Measurements from ENCODE around the gene ZNF316. TPM values are rescaled to one million over a fixed set of nuclear protein-coding genes. Genes with fewer than 3 reads are reported as not detected.
"Not testable (repeated sequence)": the region's sequence is repeated elsewhere in the genome, so short reads cannot be mapped to it uniquely, and the experiment has no call there.

ZNF316 gene
- total RNA-seq, 6 experiments from 2014 or later = 9.5 to 25.1 (median 15.2) TPM

DNA sequence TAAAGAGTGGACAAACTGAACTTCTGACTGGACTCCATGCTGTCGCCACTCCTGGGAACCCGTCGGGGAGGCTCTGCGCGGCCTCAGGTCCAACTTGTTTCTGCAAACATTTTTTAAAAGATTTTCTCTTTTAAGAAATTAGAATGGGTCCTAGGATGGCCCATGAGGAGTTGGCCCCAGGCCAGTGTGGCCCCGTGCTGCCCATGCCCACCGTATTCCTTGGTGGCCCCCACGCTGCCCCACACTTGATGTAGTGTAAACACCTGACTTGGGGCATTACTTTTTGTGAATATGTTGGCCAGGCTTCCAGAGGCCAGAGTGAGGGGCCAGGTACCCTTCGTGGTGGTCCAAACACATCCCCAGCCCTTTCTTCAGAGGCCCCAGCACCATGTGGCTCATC, 19.3 kb downstream of the ZNF316 start:
- Histone ChIP-seq H3K36me3 (peaks cover 0 to 21% (median 8%) of the 10 kb centered on the region in 4 donors), H3K4me1 (no peaks in the 10 kb centered on the region), H3K9me3 (no peaks in the 10 kb centered on the region), H3K4me3 (no peak overlapping the region), H3K27me3 (no peaks in the 10 kb centered on the region), H3K27ac (no peak overlapping the region)
- ATAC-seq (no peak), DNase-seq (no peak)
- TF ChIP-seq, protein P1, sequence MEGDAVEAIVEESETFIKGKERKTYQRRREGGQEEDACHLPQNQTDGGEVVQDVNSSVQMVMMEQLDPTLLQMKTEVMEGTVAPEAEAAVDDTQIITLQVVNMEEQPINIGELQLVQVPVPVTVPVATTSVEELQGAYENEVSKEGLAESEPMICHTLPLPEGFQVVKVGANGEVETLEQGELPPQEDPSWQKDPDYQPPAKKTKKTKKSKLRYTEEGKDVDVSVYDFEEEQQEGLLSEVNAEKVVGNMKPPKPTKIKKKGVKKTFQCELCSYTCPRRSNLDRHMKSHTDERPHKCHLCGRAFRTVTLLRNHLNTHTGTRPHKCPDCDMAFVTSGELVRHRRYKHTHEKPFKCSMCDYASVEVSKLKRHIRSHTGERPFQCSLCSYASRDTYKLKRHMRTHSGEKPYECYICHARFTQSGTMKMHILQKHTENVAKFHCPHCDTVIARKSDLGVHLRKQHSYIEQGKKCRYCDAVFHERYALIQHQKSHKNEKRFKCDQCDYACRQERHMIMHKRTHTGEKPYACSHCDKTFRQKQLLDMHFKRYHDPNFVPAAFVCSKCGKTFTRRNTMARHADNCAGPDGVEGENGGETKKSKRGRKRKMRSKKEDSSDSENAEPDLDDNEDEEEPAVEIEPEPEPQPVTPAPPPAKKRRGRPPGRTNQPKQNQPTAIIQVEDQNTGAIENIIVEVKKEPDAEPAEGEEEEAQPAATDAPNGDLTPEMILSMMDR (IDR thresholded peaks at IDR 0.05) = no peak
- no peak for TF ChIP-seq POLR2A (IDR thresholded peaks at IDR 0.05)
- 94% methylated on average over 8 of the region's 9 CpGs for WGBS (ENCODE audit: insufficient coverage, low coverage, low lambda C conversion rate, missing lambda C conversion rate)
- intact Hi-C loops (cut with DNase I) = no loop called here

DNA sequence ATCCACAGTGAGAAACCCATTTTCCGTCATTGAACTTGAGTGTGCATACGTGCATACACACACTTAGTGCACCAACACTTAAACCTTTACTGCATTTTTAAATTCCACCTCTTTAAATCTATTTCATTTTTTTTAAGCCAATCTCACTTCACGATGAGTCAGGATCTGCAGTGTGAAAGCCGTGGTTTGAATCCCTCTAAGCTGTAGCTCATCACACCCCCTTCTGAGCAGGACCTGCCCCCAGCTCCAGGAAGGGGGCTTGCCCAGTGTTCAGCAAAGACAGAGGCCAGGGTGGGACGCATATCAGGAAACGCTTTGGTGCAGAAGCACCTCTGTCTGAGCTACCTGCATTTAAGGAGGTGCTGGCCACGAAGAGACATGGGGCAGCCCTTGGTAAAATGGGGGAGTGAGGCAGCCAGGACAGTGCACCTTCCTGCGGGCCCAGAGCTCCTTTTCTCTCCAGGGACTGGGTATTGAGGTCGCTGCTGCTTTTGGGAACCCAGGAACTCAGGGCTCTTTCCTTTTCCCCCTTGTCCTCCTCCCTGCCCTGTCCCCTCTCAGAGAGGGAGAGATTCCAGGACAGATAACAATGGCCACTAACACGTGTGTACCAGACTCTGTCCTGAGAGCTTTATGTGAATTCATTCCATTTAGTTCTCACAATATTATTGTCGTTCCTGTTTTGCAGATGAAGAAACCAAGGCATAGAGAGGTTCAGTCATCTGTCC, 21.7 kb downstream of the ZNF316 start:
- Histone ChIP-seq H3K27ac (no peak overlapping the region), H3K36me3 (peaks cover 0 to 8% (median 3%) of the 10 kb centered on the region in 4 donors), H3K4me1 (no peaks in the 10 kb centered on the region), H3K4me3 (no peak overlapping the region), H3K9me3 (no peaks in the 10 kb centered on the region), H3K27me3 (no peaks in the 10 kb centered on the region)
- TF ChIP-seq, protein P1 (IDR thresholded peaks at IDR 0.05) = no peak
- TF ChIP-seq POLR2A (IDR thresholded peaks at IDR 0.05) = no peak
- 28% methylated on average over 10 of the region's 11 CpGs for WGBS (ENCODE audit: insufficient coverage, low coverage, low lambda C conversion rate, missing lambda C conversion rate)
- ATAC-seq (no peak), DNase-seq (no peak)
- intact Hi-C loops (cut with DNase I) = no loop called here

- intact Hi-C loops (cut with DNase I); H3K27ac ChIP-seq; H3K27me3 ChIP-seq; H3K36me3 ChIP-seq; H3K4me1 ChIP-seq; H3K4me3 ChIP-seq; ATAC-seq; DNase-seq: not testable (repeated sequence)
- peaks cover 0 to 38% (median 9%) of the 10 kb centered on the region in 4 donors for H3K9me3 ChIP-seq
- WGBS (ENCODE audit: insufficient coverage, low coverage, low lambda C conversion rate, missing lambda C conversion rate) = no CpG with 5 or more reads among the region's 34 CpGs
Measured at GRCh38 chr7:6670851-6671250, 33.7 kb downstream of the ZNF316 start.

DNA sequence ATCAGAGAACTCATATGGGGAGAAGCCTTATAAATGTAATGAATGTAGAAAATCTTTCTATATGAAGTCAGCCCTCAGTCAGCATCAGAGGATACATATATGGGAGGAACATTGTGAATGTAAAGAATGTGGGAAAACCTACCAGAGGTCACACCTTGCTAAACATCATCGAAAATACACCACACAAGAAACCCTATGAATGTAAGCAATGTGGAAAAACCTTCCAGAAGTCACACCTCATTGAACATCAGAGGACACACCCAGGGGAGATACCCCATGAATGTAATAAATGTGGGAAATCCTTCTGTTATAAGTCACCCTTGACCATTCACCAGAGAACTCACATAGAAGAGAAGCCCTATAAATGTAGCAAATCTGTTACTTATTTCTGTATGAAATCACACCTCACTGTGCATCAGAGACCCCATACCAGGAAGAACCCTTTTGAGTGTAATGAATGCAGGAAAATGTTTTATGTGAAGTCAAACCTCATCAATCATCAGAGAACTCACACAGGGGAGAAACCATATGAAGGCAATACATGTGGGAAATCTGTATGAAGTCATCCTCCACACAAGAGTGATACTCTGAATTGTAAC, 38.8 kb downstream of the ZNF316 start:
- Histone ChIP-seq H3K36me3 (no peaks in the 10 kb centered on the region), H3K27me3 (no peaks in the 10 kb centered on the region), H3K4me3 (no peak overlapping the region), H3K4me1 (no peaks in the 10 kb centered on the region), H3K27ac (no peak overlapping the region), H3K9me3 (peaks cover 0 to 65% (median 23%) of the 10 kb centered on the region in 4 donors)
- ATAC-seq (no peak), DNase-seq (no peak)
- intact Hi-C loops (cut with DNase I) = no loop called here
- TF ChIP-seq POLR2A (IDR thresholded peaks at IDR 0.05) = no peak
- TF ChIP-seq, protein P1 (IDR thresholded peaks at IDR 0.05) = no peak
- no CpG with 5 or more reads among the region's 1 CpG for WGBS (ENCODE audit: insufficient coverage, low coverage, low lambda C conversion rate, missing lambda C conversion rate)

DNA sequence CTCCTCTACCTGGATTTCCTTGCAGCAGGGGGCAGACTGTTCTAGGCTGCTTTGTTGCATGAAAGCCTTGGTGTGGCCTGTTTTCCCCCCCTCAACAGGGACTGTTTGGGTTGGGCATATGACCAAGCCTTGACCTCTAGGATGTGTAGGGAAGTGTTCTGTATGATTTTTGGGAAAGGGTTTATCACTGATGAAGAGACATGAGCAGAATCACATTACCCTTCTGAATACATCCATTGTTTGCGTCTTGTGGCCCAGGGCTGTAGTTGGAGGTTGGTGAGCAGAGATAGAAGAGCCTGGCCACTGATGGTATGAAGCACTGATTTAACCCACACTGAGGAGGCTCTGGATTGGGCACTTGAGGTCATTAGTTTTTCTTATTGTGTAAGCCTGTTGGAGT, 43.0 kb downstream of the ZNF316 start:
- no peak overlapping the region for H3K4me3 ChIP-seq
- H3K9me3 ChIP-seq = peaks cover 0 to 70% (median 26%) of the 10 kb centered on the region in 4 donors
- no peaks in the 10 kb centered on the region for H3K36me3 ChIP-seq
- intact Hi-C loops (cut with DNase I) = no loop called here
- H3K27ac ChIP-seq = no peak overlapping the region
- no peak for DNase-seq
- no peak for ATAC-seq
- 100% methylated on average over 1 of the region's 1 CpG for WGBS (ENCODE audit: insufficient coverage, low coverage, low lambda C conversion rate, missing lambda C conversion rate)
- no peak for TF ChIP-seq POLR2A (IDR thresholded peaks at IDR 0.05)
- TF ChIP-seq, protein P1 (IDR thresholded peaks at IDR 0.05) = no peak
- no peaks in the 10 kb centered on the region for H3K27me3 ChIP-seq
- no peaks in the 10 kb centered on the region for H3K4me1 ChIP-seq
